Measurements from ENCODE around the gene SP6.

- TF ChIP-seq CTCF (conservative IDR thresholded peaks at IDR 0.05; ENCODE audit: low read depth, low read length) (no peak), EZH2 (IDR thresholded peaks at IDR 0.05; ENCODE audit: low read length, unreplicated experiment) (no peak), EZH2phosphoT487 (IDR thresholded peaks at IDR 0.05; ENCODE audit: borderline replicate concordance, low read length) (no peak)
Measured at GRCh38 chr17:47807421-47807820, 43.5 kb downstream of the SP6 start.

All from PC-3 (cell line).